Naive thymus-derived CD8-positive, alpha-beta T cell (primary cell): ENCODE results near the gene PLA2G3. TPM values are rescaled to one million over a fixed set of nuclear protein-coding genes. Genes with fewer than 3 reads are reported as not detected.
A peak's percentile ranks its signal among the peaks of the same experiment; 100 is the strongest.

Experiments used
- ATAC-seq, 2 donors: fragments of 150-1000 bp; cut with Tn5 transposase in 1 of 2; sonication (Bioruptor Pico), chemical (Tn5 transposase) in 1 of 2; 1 replicate in 1 of 2; 2 replicates in 1 of 2; pipeline ENCODE4 v1.10.0; 2021; ENCODE audit warnings: mild to moderate bottlenecking in 2 of 2, moderate library complexity in 2 of 2
- POLR2A ChIA-PET: fragments of 350-600 bp; sonication (Branson Sonifier 250); formaldehyde crosslinking; loops from one replicate; lab custom pipeline; 2021; ENCODE audit warnings: antibody characterized with exemption; lab: Charles Lee
- DNase-seq, 10 donors: peaks; one replicate each; pipeline versions ENCODE4 v3.0.0 to v3.0.0-alpha.2; 2020 to 2022
- H3K27ac Mint-ChIP-seq, 10 donors: one replicate each; pipeline ENCODE4 v1.8.0; 2020 to 2022; ENCODE audit warnings: mild to moderate bottlenecking in 10 of 10, mixed read lengths in 10 of 10, moderate library complexity in 4 of 10, inconsistent platforms in 1 of 10
- H3K27me3 Mint-ChIP-seq, 5 donors: one replicate each; pipeline ENCODE4 v1.8.0; 2021 to 2022; ENCODE audit warnings: mixed read lengths in 5 of 5
- H3K36me3 Mint-ChIP-seq, 3 donors: one replicate each; pipeline ENCODE4 v1.8.0; 2020 to 2022; ENCODE audit warnings: mixed read lengths in 3 of 3, mild to moderate bottlenecking in 2 of 3, inconsistent platforms in 1 of 3
- H3K4me1 Mint-ChIP-seq, 4 donors: one replicate each; pipeline ENCODE4 v1.8.0; 2021 to 2022; ENCODE audit warnings: mixed read lengths in 4 of 4
- H3K4me3 Mint-ChIP-seq, 10 donors: one replicate each; pipeline ENCODE4 v1.8.0; 2020 to 2022; ENCODE audit warnings: mild to moderate bottlenecking in 10 of 10, mixed read lengths in 10 of 10, moderate library complexity in 6 of 10, inconsistent platforms in 1 of 10
- H3K9me3 Mint-ChIP-seq, 9 donors: one replicate each; pipeline ENCODE4 v1.8.0; 2020 to 2022; ENCODE audit warnings: mixed read lengths in 9 of 9, mild to moderate bottlenecking in 3 of 9, inconsistent platforms in 1 of 9, moderate library complexity in 1 of 9
- microRNA-seq: library from miRNA; unstranded; fragments of <30 nt; microRNA quantifications from one replicate; pipeline ENCODE4 v1.2.0, GENCODE V29; 2022; ENCODE audit warnings: borderline microRNAs expressed
- polyA plus RNA-seq, 3 donors: library from polyadenylated mRNA; unstranded; fragments of 300-500 nt; fragmentation: Illumina TruSeq; gene quantifications; one replicate each; pipeline ENCODE4 v1.2.3, GENCODE V29; 2021
- total RNA-seq, 8 experiments: library from RNA in 2 of 8; stranded (reverse) in 2 of 8; gene quantifications; one replicate each; pipeline ENCODE4 v1.2.3 and lab custom pipeline; 2021 to 2026

PLA2G3 gene
- total and polyA plus RNA-seq, 5 experiments from 2014 or later, result not detected

DNA sequence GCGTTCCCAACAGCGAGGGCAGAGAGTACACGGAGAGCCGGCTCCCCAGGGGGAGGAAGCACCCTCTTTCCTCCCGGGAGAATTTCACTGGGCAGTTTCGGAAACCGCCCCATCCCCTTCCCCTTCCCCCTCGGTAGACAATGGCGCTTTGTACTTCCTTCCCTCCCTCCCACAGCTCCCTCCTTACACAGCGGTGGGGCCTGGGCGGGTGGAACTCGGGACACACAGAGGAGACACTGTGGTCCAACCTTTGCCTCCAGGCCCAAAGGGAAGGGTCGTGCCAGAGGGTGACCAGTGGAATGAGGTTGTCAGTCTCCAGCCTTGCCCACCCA lies 54.8 kb downstream of the PLA2G3 start:
- POLR2A ChIA-PET, result interaction anchor here (1.0 to 7.5 kb wide), 10 partner anchors 22 to 451 kb away, joined by 3 to 74 read pairs (median 8); partner anchors contain the start of genes MORC2, SELENOM and TUG1
- H3K27me3 Mint-ChIP-seq, result no peaks in the 10 kb centered on the region
- peak overlapping the region; percentile 71 to 91 (median 83) for H3K4me3 Mint-ChIP-seq
- no peaks in the 10 kb centered on the region for H3K9me3 Mint-ChIP-seq
- peaks cover 21 to 45% (median 37%) of the 10 kb centered on the region in 4 donors for H3K4me1 Mint-ChIP-seq
- no peak for ATAC-seq
- H3K27ac Mint-ChIP-seq, result peak overlapping the region in 6 of 10 donors; percentile 22 to 87 (median 56)
- DNase-seq, result no peak
- no peaks in the 10 kb centered on the region for H3K36me3 Mint-ChIP-seq

DNA sequence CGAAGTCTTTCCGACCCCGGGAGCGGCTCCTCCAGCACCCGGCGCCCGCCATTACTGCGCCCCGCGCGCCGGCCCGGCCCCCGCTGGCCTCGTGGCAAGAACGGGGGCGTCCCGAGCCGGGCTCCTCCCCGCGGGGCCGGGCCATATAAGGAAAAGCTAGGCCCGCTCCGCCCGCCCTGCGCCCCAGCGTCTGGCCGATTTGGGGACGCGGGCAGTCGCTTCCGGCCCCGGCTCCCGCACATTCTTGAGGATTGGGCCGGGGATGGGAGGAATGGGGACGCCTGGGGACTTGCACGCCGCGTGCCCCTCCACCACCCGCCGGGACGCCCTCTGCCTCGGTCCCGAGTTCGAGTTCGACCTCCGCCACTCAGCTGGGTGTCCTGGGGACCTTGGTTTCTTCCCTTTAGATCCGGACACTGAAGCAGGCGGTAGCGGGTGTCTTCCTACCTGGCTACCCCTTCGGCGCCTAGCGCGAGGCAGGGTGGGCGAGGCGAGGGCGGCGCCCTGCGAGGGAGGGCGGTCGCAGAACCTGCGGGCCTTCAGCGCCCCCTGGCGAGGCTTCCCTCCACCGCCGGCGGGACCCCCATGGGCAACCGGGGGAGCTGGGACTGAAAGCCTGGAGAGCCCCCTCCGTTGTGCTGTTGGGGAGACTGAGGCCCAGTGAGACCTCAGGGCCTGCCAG lies 55.4 kb downstream of the PLA2G3 start:
- H3K27me3 Mint-ChIP-seq, result no peaks in the 10 kb centered on the region
- ATAC-seq (peak; percentile 87 to 88), DNase-seq (peak; percentile 76 to 91 (median 84))
- peaks cover 21 to 46% (median 39%) of the 10 kb centered on the region in 4 donors for H3K4me1 Mint-ChIP-seq
- peak overlapping the region; percentile 81 to 92 (median 85) for H3K4me3 Mint-ChIP-seq
- no peaks in the 10 kb centered on the region for H3K36me3 Mint-ChIP-seq
- POLR2A ChIA-PET, result interaction anchor here (1.0 to 7.5 kb wide), 15 partner anchors 18 to 493 kb away, joined by 3 to 74 read pairs (median 5); partner anchors contain the start of genes MORC2, PES1, SELENOM and TUG1
- peak overlapping the region in 9 of 10 donors; percentile 22 to 93 (median 86) for H3K27ac Mint-ChIP-seq
- no peaks in the 10 kb centered on the region for H3K9me3 Mint-ChIP-seq

Small RNA genes within 50 kb of the gene (microRNA-seq; reads per million reads assigned to microRNA genes)
- gene MIR3928, result 1.7 reads per million

Other genes starting within 250 kb of the PLA2G3 start
- gene MORC2, start 171.7 kb downstream of the PLA2G3 start, total RNA-seq, result 10 to 100 TPM; 49.7 to 51.2 TPM
- 10 to 100 TPM in 1 of 3 donors, 1 to 10 TPM in 2; 6.1 to 22.3 (median 8.0) TPM for gene MORC2, start 171.7 kb downstream of the PLA2G3 start, polyA plus RNA-seq
- 100 to 1,000 TPM; 161 to 170 TPM for gene TUG1, start 171.2 kb downstream of the PLA2G3 start, total RNA-seq
- 10 to 100 TPM; 19.0 to 27.2 (median 19.4) TPM for gene TUG1, start 171.2 kb downstream of the PLA2G3 start, polyA plus RNA-seq
- gene SMTN, start 59.2 kb downstream of the PLA2G3 start, total RNA-seq, result 1 to 10 TPM; 2.2 to 4.5 TPM
- gene SMTN, start 59.2 kb downstream of the PLA2G3 start, polyA plus RNA-seq, result 1 to 10 TPM in 2 of 3 donors, not detected in 1; 1.1 to 1.8 TPM
- gene SELENOM, start 32.9 kb downstream of the PLA2G3 start, total RNA-seq, result 10 to 100 TPM; 74.9 to 77.8 TPM
- gene SELENOM, start 32.9 kb downstream of the PLA2G3 start, polyA plus RNA-seq, result 100 to 1,000 TPM; 114 to 142 (median 134) TPM
- gene INPP5J, start 17.5 kb downstream of the PLA2G3 start, total RNA-seq, result under 1 TPM; 0.33 to 0.47 TPM
- gene INPP5J, start 17.5 kb downstream of the PLA2G3 start, polyA plus RNA-seq, result not detected
- gene RNF185, start 19.7 kb upstream of the PLA2G3 start, total RNA-seq, result 10 to 100 TPM; 21.0 to 21.8 TPM
- gene RNF185, start 19.7 kb upstream of the PLA2G3 start, polyA plus RNA-seq, result 10 to 100 TPM; 14.5 to 21.9 (median 17.5) TPM
- gene LIMK2, start 71.8 kb upstream of the PLA2G3 start, total RNA-seq, result 10 to 100 TPM; 20.7 to 26.5 TPM
- 10 to 100 TPM in 2 of 3 donors, 1 to 10 TPM in 1; 7.4 to 21.0 (median 12.7) TPM for gene LIMK2, start 71.8 kb upstream of the PLA2G3 start, polyA plus RNA-seq
- gene PIK3IP1, start 152.0 kb upstream of the PLA2G3 start, total RNA-seq, result 100 to 1,000 TPM; 730 to 741 TPM
- gene PIK3IP1, start 152.0 kb upstream of the PLA2G3 start, polyA plus RNA-seq, result 100 to 1,000 TPM; 530 to 963 (median 585) TPM
- gene PATZ1, start 205.8 kb upstream of the PLA2G3 start, total RNA-seq, result 10 to 100 TPM; 66.9 to 70.6 TPM
- gene PATZ1, start 205.8 kb upstream of the PLA2G3 start, polyA plus RNA-seq, result 10 to 100 TPM; 17.8 to 34.2 (median 19.0) TPM